SK-N-SH (cell line): ENCODE results near the gene GRM5.

ENCODE experiments used
- EZH2phosphoT487 ChIP-seq: fragments of 200-600 bp; sonication (generic); IDR thresholded peaks from 2 replicates; pipeline ENCODE4 v1.6.1; 2017; ENCODE audit warnings: low read depth, mixed run types, mild to moderate bottlenecking, antibody characterized with exemption, moderate library complexity, borderline replicate concordance
- FOXJ3 ChIP-seq: sonication (generic); formaldehyde crosslinking; IDR thresholded peaks from 2 replicates; pipeline ENCODE4 v1.5.1; 2020; ENCODE audit warnings: mild to moderate bottlenecking, missing genetic modification reagents
- MXI1 ChIP-seq: IDR thresholded peaks from 2 replicates; pipeline ENCODE4 v1.6.1; 2012; ENCODE audit warnings: mild to moderate bottlenecking, low read depth, low read length, improper control_type of control experiment
- RAD21 ChIP-seq: IDR thresholded peaks from 2 replicates; pipeline ENCODE4 v1.6.1; 2012; ENCODE audit warnings: mild to moderate bottlenecking, low read length
- RCOR1 ChIP-seq: fragments of 150-350 bp; IDR thresholded peaks from 2 replicates; pipeline ENCODE4 v1.6.1; 2017; ENCODE audit warnings: antibody characterized with exemption, low read length
- RXRA ChIP-seq: IDR thresholded peaks from 2 replicates; pipeline ENCODE4 v1.4.0; 2012; ENCODE audit warnings: low read depth, mild to moderate bottlenecking, borderline replicate concordance
- SIN3A ChIP-seq: IDR thresholded peaks from 2 replicates; pipeline ENCODE4 v1.6.1; 2012; ENCODE audit warnings: low read depth, mild to moderate bottlenecking, low read length, moderate library complexity, borderline replicate concordance
- TF ChIP-seq, protein P1 (sequence below): fragments of 200-600 bp; sonication (generic); IDR thresholded peaks from 2 replicates; pipeline ENCODE4 v1.6.1; 2017; ENCODE audit warnings: antibody characterized with exemption, mild to moderate bottlenecking, moderate library complexity

DNA sequence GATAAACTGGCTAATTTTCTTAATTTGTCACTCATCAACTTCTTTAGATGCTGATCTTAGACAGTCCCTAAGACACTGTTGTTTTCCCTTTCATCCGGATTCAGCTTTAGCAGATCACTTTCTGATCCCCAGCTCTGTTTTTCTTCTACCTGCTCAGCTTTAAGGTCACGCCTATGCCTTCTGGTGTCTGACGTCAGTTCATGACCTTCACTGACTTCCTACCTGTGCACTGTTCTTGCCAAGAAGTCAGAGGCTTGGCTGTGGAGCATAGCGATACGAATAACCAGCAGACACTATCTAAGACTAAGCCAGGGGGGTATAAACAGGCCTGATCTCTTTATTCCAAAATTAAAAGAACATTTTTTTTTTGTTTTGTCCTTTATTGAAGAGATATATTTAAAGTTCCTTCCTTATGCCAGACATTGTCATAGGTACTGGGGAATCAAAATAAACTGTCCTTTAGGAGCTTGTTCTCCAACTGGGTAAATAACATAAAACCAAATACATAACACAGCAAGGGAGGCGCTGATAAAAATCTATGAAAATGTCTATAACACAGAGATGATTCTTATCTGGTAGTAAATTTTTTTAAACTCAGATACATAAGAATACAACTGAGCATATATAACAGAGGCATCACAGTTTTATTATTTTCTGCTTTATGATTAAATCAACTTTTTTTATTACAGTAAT lies 376.1 kb downstream of the GRM5 start:
- no peak for TF ChIP-seq RAD21
- TF ChIP-seq, protein P1, sequence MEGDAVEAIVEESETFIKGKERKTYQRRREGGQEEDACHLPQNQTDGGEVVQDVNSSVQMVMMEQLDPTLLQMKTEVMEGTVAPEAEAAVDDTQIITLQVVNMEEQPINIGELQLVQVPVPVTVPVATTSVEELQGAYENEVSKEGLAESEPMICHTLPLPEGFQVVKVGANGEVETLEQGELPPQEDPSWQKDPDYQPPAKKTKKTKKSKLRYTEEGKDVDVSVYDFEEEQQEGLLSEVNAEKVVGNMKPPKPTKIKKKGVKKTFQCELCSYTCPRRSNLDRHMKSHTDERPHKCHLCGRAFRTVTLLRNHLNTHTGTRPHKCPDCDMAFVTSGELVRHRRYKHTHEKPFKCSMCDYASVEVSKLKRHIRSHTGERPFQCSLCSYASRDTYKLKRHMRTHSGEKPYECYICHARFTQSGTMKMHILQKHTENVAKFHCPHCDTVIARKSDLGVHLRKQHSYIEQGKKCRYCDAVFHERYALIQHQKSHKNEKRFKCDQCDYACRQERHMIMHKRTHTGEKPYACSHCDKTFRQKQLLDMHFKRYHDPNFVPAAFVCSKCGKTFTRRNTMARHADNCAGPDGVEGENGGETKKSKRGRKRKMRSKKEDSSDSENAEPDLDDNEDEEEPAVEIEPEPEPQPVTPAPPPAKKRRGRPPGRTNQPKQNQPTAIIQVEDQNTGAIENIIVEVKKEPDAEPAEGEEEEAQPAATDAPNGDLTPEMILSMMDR = no peak
- no peak for TF ChIP-seq RCOR1
- TF ChIP-seq SIN3A = no peak
- TF ChIP-seq MXI1 = no peak
- TF ChIP-seq RXRA = no peak
- TF ChIP-seq FOXJ3 (CRISPR knock-in tag) = no peak
- no peak for TF ChIP-seq EZH2phosphoT487
